ENCODE measurements around the gene MMRN1.

The MMRN1 gene

DNA sequence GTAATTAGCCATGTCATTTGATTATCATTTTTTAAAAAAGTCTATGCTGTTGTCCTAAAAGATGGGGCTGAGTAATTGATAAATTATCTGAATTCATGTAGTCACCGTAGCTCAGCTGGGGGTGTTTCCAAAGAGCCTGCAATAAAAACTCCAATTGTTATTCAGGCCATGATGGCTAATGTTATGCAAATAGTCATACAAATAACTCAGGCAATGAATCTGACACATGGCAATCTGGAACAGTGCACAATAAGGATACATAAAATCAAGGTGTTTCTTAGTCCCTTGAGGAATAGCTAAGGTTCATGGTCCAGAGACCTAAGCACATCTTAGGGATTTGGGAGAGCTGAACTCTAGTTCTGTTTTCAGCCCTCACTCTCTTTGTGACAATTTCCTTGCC is 15.2 kb downstream of the MMRN1 start:
- DNase-seq, result no peak

DNA sequence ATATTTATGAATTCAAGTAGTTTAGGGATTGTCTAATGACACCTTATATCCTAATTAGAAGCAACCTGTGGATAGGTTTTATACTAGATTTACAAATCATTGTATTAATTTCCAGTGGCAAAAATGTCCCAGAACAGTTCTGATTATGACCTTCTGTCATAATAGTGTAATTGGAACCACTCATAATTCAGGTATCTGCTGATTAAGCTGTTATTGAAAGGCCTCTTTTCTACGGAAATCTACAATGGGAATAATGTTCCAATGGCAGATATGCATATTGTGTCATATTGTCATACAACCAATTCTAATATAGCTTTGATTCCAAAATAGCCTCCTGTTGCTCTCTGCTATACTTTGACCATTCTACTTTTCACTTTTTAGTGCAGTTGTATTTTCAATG is 19.0 kb downstream of the MMRN1 start:
- DNase-seq, result no peak

DNA sequence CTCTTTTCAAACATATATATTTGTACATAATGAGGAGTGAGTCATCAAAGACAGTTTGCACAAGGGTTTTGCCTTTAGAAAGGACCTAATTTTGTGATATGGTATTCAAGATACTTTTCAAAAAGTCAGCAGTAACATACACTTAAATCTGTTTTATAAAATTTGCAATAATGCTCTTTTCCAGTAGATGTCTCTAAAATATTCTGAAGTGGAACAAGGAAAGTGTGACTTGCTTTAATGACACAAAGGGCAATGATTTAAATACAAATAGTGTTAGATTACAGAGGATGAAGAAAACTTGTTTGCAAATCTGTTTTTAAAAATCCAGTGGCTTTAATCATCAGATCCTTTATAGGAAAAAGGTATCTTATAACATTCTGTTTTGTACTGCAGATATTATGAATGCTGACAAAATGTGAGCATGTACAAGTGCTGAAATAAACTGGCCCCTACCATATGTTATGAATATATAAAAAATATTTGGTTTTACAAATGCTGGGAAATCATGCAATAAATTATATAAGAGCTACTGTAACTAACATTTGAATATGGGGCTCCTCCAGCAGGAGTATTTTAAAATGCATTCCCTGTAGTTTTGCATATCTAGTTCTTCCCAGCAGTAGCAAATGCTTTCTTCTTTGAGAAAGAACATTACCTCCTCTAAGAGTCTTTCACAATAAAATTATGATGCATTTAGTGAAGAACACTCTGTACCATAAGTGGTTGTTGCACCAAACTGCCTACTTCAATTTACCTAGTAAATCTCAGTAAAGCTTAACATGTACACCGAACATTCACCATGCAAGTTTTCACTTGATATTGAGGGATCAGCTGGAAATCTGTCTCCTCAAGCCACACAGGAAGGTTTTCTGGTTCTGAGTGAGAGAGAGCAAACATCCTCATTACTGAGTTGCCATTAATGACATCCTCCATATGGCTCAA is 20.2 kb downstream of the MMRN1 start:
- no peak for DNase-seq

DNA sequence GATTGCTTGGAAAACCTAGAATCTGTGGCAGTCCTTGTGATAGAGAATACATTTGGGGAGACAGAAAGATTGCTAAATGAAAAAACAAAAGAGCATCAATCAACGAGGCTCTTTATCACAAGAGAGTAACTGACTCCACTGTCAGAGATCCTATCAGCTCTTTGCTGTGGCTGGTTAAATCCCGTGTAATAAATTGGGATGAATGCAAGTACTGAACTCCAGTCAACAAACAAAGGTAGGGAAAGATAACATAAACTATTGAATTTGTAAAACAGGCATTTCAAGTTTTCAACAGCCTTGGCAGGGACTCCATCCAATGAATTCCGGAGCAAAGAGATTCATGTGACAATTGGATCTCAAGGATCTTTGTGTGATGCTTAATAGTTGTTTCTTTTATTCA is 21.3 kb downstream of the MMRN1 start:
- DNase-seq, result no peak

DNA sequence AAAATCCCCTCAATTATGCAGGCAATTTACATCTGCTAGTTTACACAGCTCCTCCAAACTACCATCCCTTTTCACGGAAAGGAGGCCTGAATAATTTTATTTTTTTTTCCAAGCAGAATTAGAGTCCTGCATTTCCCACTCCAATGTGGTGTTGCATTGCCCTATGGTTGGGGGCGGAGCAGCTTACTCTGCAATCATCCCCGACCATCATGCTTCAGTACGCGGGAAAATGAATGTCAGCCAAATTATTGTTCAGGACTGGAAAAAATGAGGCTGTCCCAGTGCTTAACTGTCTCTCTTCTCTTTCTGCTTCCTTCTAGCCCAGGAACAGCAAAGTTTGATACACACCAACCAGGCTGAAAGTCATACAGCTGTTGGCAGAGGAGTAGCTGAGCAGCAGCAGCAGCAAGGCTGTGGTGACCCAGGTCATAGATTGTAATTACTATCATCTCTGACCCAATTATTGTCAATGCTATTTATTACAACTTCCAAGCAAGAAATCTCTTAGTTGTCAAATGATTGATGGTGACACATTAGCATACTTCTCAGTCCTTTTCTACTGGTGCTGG is 28.3 kb downstream of the MMRN1 start:
- DNase-seq, result no peak

DNA sequence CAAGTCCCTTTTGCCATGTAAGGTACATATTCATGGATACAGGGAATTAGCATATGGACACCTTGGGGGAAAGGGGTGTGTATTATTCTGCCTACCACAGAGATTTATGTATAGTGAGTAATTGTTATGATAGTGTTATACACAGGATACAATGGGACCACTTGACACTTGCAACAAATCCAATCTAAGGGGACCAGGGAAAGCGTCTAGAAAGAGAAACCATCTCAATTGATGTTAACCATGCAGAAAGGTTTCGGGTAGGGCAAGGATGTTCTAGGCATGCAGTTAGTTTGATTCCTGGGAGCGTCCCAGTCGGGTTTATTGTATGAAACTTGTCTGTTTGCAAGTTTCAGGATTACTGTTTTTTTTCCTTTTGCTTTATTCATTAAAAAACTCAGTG is 34.2 kb downstream of the MMRN1 start:
- no peak for DNase-seq

DNA sequence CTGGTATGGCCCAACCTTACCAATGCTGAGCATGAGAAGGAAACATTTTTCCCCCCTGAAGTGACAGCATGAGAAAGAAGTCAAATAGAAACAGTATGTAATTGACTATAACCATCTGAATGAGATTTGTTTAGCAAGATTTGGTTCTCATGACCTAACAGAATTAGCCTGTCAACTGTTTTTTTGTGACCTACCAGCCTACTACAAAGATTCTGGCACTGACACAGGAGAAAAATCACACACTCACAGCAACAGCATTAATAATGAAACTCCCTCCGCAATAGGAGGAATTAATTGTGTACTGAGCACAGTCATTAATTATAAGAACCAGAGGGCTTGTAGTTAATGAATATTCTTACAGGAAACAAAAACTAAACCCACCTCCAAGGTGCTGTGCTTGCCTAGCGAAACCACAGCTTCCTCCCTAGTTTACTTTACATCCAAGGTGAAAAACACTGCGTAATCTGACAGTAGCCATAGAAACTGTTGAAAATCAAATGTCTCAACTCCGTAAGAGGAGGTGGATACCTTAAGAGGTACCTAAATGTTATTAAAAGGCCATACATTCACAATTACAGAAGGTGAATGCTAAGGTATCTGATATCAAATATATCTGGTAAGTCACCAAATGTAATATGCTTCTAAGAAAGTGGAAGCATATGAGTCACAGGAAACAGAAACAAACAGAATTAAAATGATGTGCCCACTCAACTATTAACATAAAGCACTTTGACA is 34.9 kb downstream of the MMRN1 start:
- DNase-seq, result no peak

DNA sequence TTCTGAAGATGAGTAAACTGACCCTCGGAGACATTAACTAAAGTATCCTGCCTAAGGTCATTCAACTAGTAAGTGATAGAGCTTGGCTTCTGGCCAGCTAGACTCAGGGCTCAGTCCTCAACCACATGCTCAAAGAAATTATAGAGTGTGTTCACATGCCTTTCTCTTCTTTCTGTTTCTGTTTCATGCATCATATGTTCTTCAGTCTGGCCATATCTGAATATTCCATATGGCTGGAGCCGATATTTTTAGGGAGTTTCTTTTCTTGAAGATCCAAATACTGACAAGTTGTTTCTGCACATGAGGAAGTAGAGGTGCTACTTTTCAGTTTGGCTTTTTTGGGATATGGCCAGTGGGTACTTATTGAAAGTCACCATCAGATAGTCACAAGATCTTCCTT is 44.9 kb downstream of the MMRN1 start:
- DNase-seq, result no peak

DNA sequence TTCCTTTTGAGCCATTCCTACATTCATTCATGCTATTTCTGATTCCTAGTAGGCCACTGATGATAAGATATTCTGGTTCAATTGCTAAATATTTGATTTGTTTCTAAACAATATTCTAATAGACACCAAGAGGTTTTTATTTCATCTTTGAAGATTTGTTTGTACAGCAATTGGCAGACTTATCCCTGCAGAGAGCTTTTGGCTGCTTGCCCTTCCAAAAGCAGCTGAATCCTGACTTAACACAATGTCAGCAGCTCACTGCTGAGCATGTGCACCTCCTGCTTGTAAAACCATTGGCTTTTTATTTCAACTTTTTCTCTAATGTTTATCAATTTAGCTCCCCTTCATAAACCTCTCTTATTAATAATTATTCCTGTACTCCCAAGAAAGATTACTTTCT is 45.3 kb downstream of the MMRN1 start:
- DNase-seq, result peak; percentile 30

DNA sequence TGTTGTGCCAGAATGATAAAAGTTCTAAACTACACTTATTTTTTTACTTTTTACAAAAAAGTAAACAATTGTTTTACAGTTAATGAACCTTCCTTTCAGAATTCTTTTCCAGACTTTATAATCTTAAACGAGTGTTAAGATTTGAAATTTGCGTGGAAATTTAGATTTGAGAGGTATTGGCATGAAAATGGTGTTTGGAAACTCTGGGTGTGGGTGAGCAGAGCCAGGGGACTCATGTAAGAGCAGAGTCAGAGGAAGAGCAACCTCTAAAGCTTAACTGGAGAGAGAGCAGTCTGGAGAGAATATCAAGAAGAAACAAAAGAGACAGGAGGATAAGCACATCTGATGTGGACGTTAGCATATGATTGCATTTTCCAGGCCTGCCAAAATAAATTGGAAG is 48.2 kb downstream of the MMRN1 start:
- DNase-seq, result no peak

DNA sequence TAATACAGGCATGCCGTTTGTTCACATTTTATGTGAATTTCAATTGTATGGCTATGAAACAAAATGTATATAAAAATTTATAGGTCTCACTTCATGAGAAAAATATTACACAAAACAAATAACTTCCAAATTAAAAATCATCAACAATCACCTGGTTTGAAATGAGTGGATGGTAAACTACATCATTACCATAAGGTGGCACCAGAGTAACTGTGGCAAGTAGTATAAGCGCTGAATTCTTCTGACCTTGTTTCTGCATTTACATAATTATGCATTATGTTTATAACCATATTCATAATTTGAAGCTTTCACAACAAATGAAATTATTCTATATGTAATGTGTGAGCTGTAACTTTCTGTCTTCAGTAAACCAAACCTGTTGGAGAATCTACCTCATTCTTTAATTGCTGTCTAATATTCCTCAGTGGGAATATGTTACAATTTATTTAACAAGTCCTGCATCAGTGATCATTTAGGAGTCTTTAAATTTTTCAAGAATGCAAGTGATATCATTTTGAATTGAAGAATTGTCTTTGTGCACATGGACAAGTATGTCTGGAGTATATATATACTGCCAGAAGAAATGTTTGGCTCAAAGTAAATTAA is 55.2 kb downstream of the MMRN1 start:
- no peak for DNase-seq

DNA sequence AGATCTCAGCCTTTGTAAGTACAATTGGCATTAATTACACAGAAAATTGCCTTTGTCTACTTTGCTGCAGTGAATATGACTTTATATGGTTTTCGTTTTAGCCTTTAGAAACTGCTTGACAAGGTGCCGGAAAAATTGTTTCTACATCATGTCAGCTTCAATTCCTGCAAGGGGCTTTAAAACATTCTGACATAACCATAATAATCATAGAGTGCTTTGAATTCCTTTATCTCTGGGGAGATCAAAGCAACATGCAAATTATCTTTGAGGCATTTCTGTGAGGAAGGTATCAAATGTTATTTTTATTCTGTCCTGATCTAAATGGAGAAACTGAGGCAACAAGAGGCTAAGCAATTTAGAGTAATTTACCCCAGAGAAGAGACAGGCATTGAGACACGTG is 57.8 kb downstream of the MMRN1 start:
- DNase-seq, result no peak

DNA sequence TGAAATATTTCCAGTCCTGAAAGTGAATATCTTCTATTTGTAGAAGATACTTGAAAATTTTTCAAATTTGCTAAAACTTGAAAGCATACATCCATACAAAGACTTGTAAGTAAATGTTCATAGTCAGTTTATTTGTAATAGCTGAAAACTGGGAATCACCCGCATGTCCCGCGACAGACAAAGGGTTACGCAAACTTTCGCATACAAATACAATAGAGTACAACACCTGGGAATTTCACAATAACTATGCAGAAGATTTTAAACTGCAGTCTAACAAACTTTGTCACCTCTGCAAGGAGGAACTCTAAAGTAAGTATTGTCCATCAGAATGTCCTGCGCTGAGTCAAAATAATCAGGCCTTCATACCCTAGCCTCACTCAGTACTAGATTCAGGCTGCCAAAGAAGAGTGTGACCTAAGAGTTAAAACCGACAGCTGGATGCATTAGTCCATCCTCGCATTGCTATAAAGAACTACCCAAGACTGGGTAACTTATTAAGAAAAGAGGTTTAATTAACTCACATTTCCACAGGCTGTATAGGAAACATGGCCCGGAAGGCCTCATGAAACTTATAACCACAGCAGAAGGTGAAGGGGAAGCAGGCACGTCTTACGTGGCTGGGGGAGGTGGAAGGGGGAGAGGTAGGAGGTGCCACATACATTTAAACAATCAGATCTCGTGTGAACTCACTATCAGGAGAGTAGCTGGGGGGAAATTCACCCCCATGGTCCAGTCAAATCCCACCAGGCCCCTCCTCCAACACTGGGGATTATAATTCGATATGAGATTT is 60.4 kb downstream of the MMRN1 start:
- no peak for DNase-seq

DNA sequence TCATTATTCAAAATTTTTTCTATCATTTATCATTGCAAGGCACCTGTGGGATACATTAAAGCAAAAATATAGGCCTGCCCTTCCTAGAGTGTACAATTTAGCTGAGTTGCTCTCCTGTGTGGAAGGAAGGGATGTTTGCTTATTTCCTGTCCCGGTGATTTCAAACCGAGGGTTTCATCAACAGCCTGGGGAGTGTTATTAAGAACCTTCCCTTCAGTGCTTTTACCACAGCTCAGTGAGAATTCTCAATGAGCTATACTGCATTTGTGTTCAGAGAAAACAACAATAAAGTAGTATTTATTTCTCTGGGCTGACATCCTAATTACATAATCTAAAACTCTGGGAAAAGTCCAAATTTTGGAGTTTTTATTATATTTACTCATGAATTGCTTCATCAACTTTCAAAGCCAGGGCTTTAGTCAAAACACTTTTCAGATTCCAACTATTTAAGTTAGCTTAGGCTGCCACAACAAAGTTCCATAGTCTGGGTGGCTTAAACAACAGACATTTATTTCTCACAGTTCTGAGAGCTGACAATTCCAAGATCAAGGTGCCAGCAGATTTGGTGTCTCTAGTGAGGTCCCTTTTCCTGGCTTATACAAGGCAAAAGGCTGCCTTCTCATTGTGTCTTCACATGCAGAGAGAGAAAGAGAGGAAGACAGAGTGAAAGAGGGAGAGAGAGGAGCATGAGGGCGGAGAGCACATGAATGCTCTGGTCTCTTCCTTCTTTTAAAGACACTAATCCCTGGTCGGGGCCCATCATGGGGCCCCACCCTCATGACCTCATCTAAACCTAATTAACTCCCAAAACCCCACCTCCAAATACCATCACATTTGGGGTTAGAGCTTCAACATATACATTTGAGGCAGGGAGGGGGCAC is 62.6 kb downstream of the MMRN1 start:
- DNase-seq, result no peak

DNA sequence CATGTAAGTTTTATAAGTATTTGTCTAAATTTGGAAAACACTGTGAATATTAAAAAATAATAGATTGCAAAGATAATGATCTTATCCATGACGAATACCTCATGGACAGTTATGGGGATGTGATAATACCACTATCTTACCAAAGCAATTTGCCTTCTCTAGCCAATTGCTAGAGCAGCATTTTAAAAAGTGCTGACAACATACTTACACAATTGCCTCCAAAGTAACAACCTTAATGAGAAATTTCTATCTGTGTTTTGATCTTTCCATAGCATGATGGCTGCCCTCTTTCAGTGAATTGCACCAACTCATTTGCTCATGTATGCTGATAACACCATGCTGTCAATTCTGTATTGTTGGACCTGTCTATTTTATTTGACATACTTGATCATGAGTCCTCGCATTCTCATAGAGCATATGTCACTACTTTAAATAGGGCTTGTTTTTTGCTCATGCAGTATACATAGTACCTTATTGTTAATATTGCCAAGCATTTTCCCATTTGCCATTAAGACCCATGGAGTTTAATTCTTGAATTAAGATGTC is 87.2 kb downstream of the MMRN1 start:
- DNase-seq, result no peak

DNA sequence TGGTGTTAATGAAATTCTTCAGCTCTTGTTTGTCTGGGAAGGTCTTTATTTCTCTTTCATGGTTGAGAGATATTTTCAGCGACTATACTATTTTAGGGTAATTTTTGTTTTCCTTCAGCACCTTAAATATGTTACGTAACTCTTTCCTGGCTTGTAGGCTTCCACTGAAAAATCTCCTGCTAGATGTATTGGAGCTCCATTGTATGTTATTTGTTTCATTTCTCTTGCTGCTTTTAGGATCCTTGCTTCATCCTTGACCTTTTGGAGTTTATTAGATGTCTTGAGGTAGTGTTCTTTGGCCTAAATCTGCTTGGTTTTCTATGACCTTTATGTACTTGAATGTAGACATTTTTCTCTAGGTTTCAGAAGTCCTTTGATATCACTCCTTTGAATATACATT is 93.6 kb downstream of the MMRN1 start:
- no peak for DNase-seq

DNA sequence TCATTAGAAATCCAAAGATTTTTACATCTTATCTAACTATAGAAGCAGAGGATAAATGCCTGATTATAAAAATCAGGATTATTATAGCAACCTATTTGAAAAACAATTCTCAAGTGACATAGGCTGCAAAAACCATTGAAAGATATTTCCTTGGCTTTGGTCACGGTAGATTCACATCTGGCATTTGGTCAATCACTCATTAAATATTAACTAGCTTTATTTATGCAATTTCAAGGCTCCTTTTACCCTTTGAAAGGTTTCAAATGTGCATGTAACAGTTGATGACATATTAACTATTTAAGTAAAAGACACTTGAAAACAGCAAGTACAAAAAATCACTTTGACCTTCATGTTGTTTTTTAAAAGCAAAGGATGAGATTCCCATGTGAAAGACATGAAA is 98.1 kb downstream of the MMRN1 start:
- no peak for DNase-seq

DNA sequence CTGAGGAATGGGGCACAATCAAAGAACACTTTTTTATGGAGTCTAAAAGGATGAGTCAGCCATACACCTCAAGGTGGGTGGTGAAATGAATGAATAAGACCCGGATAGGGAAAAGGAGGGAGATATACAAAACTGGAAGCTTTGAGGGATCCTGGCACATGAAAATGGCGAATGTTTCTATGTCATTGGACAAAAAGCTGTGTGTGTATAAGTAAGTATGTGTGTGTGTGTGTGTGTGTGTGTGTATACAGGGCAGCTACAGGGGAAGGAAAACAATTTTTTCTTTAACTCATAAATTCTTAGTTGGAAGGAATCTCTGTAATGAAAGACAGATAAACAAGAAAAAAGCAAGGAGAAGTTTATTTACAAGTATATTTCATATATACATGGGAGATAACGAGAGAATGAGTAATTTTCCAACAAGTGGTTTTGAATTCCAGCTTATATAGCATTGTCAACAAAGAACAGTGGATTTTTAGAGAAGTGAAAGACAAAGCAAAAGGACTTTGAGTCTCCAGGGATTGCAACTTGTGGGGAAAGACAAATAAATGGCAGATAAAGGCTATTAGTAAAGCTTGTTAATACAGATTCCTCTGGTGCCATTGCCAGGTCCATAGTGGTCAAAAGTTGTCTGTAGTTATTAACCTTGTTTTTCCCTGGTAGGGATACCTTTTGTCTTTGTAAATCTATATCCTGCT is 99.7 kb downstream of the MMRN1 start:
- DNase-seq, result no peak

DNA sequence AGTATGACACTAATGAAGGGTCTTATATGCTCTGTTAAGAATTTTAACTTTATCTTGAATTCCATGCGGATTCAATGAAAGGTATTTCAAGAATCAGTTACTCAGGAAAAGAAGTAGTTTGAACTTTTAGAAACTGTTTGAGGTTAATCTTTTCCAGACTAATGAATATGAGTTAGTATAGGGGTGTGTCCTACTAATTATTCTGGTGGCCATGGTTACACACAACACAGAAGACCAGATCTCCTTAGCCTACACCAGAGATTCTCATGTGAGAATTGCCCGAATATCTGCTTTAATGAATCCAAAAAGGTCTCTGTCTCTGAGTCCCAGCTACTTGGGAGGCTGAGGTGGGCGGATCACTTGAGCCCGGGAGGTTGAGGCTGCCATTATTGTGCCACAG is 100.4 kb downstream of the MMRN1 start:
- no peak for DNase-seq

DNA sequence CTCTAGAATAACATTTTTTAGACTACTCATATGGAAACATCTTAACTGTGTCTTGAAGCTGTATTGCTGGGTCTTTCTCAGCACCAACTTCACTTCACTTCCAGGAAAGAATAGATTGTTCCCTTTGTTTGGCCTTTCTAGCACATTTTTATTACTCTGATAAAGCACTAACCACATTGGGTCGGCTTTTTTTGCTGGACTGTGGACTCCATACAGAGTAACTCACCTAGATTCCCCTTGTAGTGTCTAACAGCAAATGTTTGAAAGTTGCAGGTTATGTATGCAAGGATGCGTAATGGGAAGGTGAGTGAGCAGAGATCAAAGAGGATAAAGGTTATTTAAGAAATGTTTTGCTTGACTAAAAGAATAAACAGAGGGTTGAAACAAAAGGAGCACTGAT is 101.2 kb downstream of the MMRN1 start:
- DNase-seq, result no peak

Measured in DMS 273 treated with DMSO at 0.1 percent for 48 hours (cell line).